Stimulated activated CD4-positive, alpha-beta T cell treated with anti-CD3 and anti-CD28 coated beads, Interleukin-4, amount 100 ng/mL, for 4 hours (primary cell): ENCODE data around the gene RTKN.
"Not testable (repeated sequence)": the region's sequence is repeated elsewhere in the genome, so short reads cannot be mapped to it uniquely, and the experiment has no call there.

Experiments
- DNase-seq, 2 experiments: peaks; one replicate each; pipeline ENCODE4 v3.0.0-alpha.2; 2020

RTKN gene

GRCh38 chr2:74460187-74460586, 18.4 kb upstream of the RTKN start:
- not testable (repeated sequence) for DNase-seq

- DNase-seq: not testable (repeated sequence)
Observed at GRCh38 chr2:74459503-74460118, 17.9 kb upstream of the RTKN start.

- DNase-seq: no peak
Observed at GRCh38 chr2:74458938-74459363, 17.2 kb upstream of the RTKN start.

GRCh38 chr2:74458132-74458937, 16.6 kb upstream of the RTKN start, which contains the start of gene WBP1:
TSS of gene WBP1 (plus strand) at chr2:74458438. CDS start at chr2:74458603, 165 bp downstream.
- peak; percentile 95 to 99 for DNase-seq

- peak; percentile 78 to 80 for DNase-seq
Observed at GRCh38 chr2:74457549-74458131, 15.9 kb upstream of the RTKN start.

- no peak for DNase-seq
Observed at GRCh38 chr2:74457129-74457548, 15.4 kb upstream of the RTKN start.

GRCh38 chr2:74454654-74455511, 13.1 kb upstream of the RTKN start, which contains the start of gene INO80B:
TSS of gene INO80B (plus strand) at chr2:74455087. CDS start at chr2:74455117, 30 bp downstream.
- DNase-seq: peak; percentile 94 to 97

GRCh38 chr2:74450570-74451190, 8.9 kb upstream of the RTKN start:
- DNase-seq: no peak

- no peak for DNase-seq
Observed at GRCh38 chr2:74448771-74449170, 7.0 kb upstream of the RTKN start.

- DNase-seq: no peak
Observed at GRCh38 chr2:74447230-74447999, 5.7 kb upstream of the RTKN start.

- DNase-seq: no peak
Observed at GRCh38 chr2:74444498-74445318, 3.0 kb upstream of the RTKN start.

GRCh38 chr2:74442483-74443297, 953 bp upstream of the RTKN start:
- not testable (repeated sequence) for DNase-seq

GRCh38 chr2:74441170-74441689, 507 bp downstream of the RTKN start:
- DNase-seq: no peak

GRCh38 chr2:74440378-74441169, 1.2 kb downstream of the RTKN start:
- DNase-seq: peak in 1 of 2 experiments; percentile 39

GRCh38 chr2:74439803-74440377, 1.8 kb downstream of the RTKN start:
- DNase-seq: no peak

GRCh38 chr2:74439373-74439772, 2.4 kb downstream of the RTKN start:
- DNase-seq: no peak

- DNase-seq: no peak
Observed at GRCh38 chr2:74438248-74438647, 3.5 kb downstream of the RTKN start.
